NB4 (cell line): Measurements from ENCODE around the gene MSN.

Experiments used
- MYC ChIP-seq: IDR thresholded peaks from 2 replicates; pipeline ENCODE4 v1.6.1; 2011; ENCODE audit warnings: low read depth, low read length
- POLR2A ChIP-seq: IDR thresholded peaks from 2 replicates; pipeline ENCODE4 v1.6.1; 2011; ENCODE audit warnings: mild to moderate bottlenecking; ENCODE audit not compliant: insufficient read length; ENCODE audit errors: extremely low read depth
- TF ChIP-seq, protein P1 (sequence below): IDR thresholded peaks from one replicate; pipeline ENCODE4 v1.5.1; 2012; ENCODE audit warnings: low read depth, low read length
- TF ChIP-seq, protein P2 (sequence below): IDR thresholded peaks from 2 replicates; pipeline ENCODE4 v1.6.1; 2011; ENCODE audit warnings: low read depth, low read length

DNA sequence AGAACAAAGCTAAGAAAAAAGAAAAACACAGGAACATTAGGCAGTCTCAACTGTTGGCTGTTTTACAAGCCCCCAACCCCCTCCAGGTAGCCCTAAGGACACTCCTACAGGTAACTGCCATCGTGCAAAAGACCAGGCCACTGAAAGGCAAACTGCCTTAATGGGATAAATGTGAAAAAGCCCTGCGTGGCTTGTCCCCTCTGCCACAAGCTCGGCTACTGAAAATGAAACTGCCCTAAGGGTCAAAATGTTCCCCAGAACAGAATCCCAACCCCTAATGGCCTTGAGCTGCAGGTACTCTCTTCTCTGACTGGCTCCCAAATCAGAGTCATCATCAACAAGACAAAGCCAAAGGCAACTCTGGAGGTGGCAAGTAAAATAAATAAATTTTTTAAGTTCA lies 84.8 kb downstream of the MSN start:
- TF ChIP-seq POLR2A, result no peak
- TF ChIP-seq, protein P1, sequence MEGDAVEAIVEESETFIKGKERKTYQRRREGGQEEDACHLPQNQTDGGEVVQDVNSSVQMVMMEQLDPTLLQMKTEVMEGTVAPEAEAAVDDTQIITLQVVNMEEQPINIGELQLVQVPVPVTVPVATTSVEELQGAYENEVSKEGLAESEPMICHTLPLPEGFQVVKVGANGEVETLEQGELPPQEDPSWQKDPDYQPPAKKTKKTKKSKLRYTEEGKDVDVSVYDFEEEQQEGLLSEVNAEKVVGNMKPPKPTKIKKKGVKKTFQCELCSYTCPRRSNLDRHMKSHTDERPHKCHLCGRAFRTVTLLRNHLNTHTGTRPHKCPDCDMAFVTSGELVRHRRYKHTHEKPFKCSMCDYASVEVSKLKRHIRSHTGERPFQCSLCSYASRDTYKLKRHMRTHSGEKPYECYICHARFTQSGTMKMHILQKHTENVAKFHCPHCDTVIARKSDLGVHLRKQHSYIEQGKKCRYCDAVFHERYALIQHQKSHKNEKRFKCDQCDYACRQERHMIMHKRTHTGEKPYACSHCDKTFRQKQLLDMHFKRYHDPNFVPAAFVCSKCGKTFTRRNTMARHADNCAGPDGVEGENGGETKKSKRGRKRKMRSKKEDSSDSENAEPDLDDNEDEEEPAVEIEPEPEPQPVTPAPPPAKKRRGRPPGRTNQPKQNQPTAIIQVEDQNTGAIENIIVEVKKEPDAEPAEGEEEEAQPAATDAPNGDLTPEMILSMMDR, result no peak
- TF ChIP-seq, protein P2, sequence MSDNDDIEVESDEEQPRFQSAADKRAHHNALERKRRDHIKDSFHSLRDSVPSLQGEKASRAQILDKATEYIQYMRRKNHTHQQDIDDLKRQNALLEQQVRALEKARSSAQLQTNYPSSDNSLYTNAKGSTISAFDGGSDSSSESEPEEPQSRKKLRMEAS, result no peak
- no peak for TF ChIP-seq MYC
